Spleen (tissue), 7 donors: ENCODE results near the gene BCLAF1.

Experiments
- CTCF ChIP-seq, 11 experiments: fragments of 200-600 bp in 7 of 11; fragments of 450-650 bp in 4 of 11; sonication (generic) in 4 of 11; IDR thresholded peaks in 8 of 11; conservative IDR thresholded peaks in 3 of 11; 1 replicate in 7 of 11; 2 replicates in 4 of 11; pipeline versions ENCODE4 v1.4.0 to v1.8.0; 2016 to 2021; ENCODE audit warnings: antibody characterized with exemption in 11 of 11, inconsistent platforms in 4 of 11, mild to moderate bottlenecking in 1 of 11
- POLR2A ChIP-seq, 3 donors: fragments of 450-650 bp; IDR thresholded peaks; one replicate each; pipeline ENCODE4 v1.5.1; 2017; ENCODE audit warnings: antibody characterized with exemption in 3 of 3, mild to moderate bottlenecking in 1 of 3
- POLR2AphosphoS5 ChIP-seq, 3 donors: sonication (generic); formaldehyde crosslinking; IDR thresholded peaks; one replicate each; pipeline ENCODE4 v1.5.1; 2017; ENCODE audit warnings: antibody characterized with exemption in 3 of 3
- donor health status: DM: no; HTN: no; CAD: no; lungs with moderate emphysema.
- donor health status: DM: no; HTN: no; CAD: no.
- donor health status: DM: no; HTN: no; CAD: no.

- TF ChIP-seq CTCF (IDR thresholded peaks at IDR 0.05 in 8 of 11, conservative IDR thresholded peaks at IDR 0.05 in 3 of 11) (no peak), POLR2A (IDR thresholded peaks at IDR 0.05) (no peak), POLR2AphosphoS5 (IDR thresholded peaks at IDR 0.05) (no peak)
These were observed 41.8 kb upstream of the BCLAF1 start for GRCh38 chr6:136331461-136331860.
